HG03442 (cell line): ENCODE results near the gene EXOC2.
A peak's percentile ranks its signal among the peaks of the same experiment; 100 is the strongest.
"Not testable (repeated sequence)": the region's sequence is repeated elsewhere in the genome, so short reads cannot be mapped to it uniquely, and the experiment has no call there.

ENCODE experiments used
- ATAC-seq: cut with Tn5 transposase; IDR thresholded peaks from one replicate; pipeline ENCODE4 v1.9.1; 2021; ENCODE audit warnings: mild to moderate bottlenecking, moderate library complexity; ENCODE audit not compliant: unreplicated experiment

EXOC2 gene

GRCh38 chr6:710601-711571 is 17.9 kb upstream of the EXOC2 start:
- ATAC-seq, result peak; percentile 78

- ATAC-seq, result no peak
These were observed 16.6 kb upstream of the EXOC2 start for GRCh38 chr6:709471-710056.

GRCh38 chr6:708237-708598 is 15.3 kb upstream of the EXOC2 start:
- no peak for ATAC-seq

GRCh38 chr6:707576-708236 is 14.8 kb upstream of the EXOC2 start:
- no peak for ATAC-seq

GRCh38 chr6:706819-707381 is 14.0 kb upstream of the EXOC2 start:
- ATAC-seq, result no peak

GRCh38 chr6:706146-706545 is 13.2 kb upstream of the EXOC2 start:
- no peak for ATAC-seq

- ATAC-seq, result no peak
These were observed 12.1 kb upstream of the EXOC2 start for GRCh38 chr6:705047-705446.

- no peak for ATAC-seq
These were observed 11.1 kb upstream of the EXOC2 start for GRCh38 chr6:704046-704445.

GRCh38 chr6:703552-703951 is 10.6 kb upstream of the EXOC2 start:
- no peak for ATAC-seq

- ATAC-seq, result no peak
These were observed 9.0 kb upstream of the EXOC2 start for GRCh38 chr6:701700-702479.

GRCh38 chr6:701215-701614 is 8.3 kb upstream of the EXOC2 start:
- ATAC-seq, result no peak

GRCh38 chr6:700490-700889 is 7.6 kb upstream of the EXOC2 start:
- no peak for ATAC-seq

- no peak for ATAC-seq
These were observed 6.4 kb upstream of the EXOC2 start for GRCh38 chr6:699319-699718.

- ATAC-seq, result not testable (repeated sequence)
These were observed 1.6 kb upstream of the EXOC2 start for GRCh38 chr6:694431-695126.

GRCh38 chr6:693723-694009 is 727 bp upstream of the EXOC2 start:
- no peak for ATAC-seq

- peak; percentile 65 for ATAC-seq
These were observed 535 bp downstream of the EXOC2 start for GRCh38 chr6:692356-692851.

GRCh38 chr6:689223-689622 is 3.7 kb downstream of the EXOC2 start:
- no peak for ATAC-seq

- no peak for ATAC-seq
These were observed 6.4 kb downstream of the EXOC2 start for GRCh38 chr6:686497-686896.

- peak; percentile 80 for ATAC-seq
These were observed 7.9 kb downstream of the EXOC2 start for GRCh38 chr6:684831-685636.
